ENCODE data around the gene SPI1. TPM values are rescaled to one million over a fixed set of nuclear protein-coding genes. Genes with fewer than 3 reads are reported as not detected.

The SPI1 gene
- total and polyA plus RNA-seq, 2 donors (not counting 3 experiments of a cell fraction or from before 2014, with no cell fraction given) = not detected

- ChIA-PET POLR2A (no interaction called here), CTCF (interaction anchor here (1.0 to 1.3 kb wide), 2 partner anchors 47 to 147 kb away, joined by 3 to 4 read pairs; no protein-coding TSS in a partner anchor)
- TF ChIP-seq, protein P1, sequence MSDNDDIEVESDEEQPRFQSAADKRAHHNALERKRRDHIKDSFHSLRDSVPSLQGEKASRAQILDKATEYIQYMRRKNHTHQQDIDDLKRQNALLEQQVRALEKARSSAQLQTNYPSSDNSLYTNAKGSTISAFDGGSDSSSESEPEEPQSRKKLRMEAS (IDR thresholded peaks at IDR 0.05; ENCODE audit: insufficient read depth, insufficient read length) = no peak
- TF ChIP-seq FOS (IDR thresholded peaks at IDR 0.05; ENCODE audit: borderline replicate concordance, insufficient read depth, low read length) = no peak
- TF ChIP-seq JUN (IDR thresholded peaks at IDR 0.05; ENCODE audit: borderline replicate concordance, insufficient read depth, insufficient read length, low read depth) = no peak
- TF ChIP-seq POLR2A (IDR thresholded peaks at IDR 0.05; ENCODE audit: low read depth, low read length) = no peak
- TF ChIP-seq POLR2AphosphoS5 (IDR thresholded peaks at IDR 0.05; ENCODE audit: insufficient read depth, low read depth, low read length) = no peak
- TF ChIP-seq, protein P2, sequence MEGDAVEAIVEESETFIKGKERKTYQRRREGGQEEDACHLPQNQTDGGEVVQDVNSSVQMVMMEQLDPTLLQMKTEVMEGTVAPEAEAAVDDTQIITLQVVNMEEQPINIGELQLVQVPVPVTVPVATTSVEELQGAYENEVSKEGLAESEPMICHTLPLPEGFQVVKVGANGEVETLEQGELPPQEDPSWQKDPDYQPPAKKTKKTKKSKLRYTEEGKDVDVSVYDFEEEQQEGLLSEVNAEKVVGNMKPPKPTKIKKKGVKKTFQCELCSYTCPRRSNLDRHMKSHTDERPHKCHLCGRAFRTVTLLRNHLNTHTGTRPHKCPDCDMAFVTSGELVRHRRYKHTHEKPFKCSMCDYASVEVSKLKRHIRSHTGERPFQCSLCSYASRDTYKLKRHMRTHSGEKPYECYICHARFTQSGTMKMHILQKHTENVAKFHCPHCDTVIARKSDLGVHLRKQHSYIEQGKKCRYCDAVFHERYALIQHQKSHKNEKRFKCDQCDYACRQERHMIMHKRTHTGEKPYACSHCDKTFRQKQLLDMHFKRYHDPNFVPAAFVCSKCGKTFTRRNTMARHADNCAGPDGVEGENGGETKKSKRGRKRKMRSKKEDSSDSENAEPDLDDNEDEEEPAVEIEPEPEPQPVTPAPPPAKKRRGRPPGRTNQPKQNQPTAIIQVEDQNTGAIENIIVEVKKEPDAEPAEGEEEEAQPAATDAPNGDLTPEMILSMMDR (IDR thresholded peaks at IDR 0.05; ENCODE audit: extremely low read depth in 1 of 2, insufficient read depth in 1 of 2, low read depth in 1 of 2, low read length in 2 of 2) = no peak
- TF ChIP-seq MYC (IDR thresholded peaks at IDR 0.05; ENCODE audit: low read depth, low read length) = no peak
- no peak for TF ChIP-seq GATA2 (IDR thresholded peaks at IDR 0.05; ENCODE audit: insufficient read depth, insufficient read length, low read depth, low read length)
- TF ChIP-seq EZH2 (IDR thresholded peaks at IDR 0.05; ENCODE audit: borderline replicate concordance, low read depth, low read length, severe bottlenecking) = no peak
- Histone ChIP-seq H3K27ac (ENCODE audit: insufficient read depth, low read depth, low read length) (no peak overlapping the region), H3K79me2 (ENCODE audit: control insufficient read depth, insufficient read depth, low read length) (no peaks in the 10 kb centered on the region), H3K4me2 (ENCODE audit: insufficient read depth, low read length) (no peak overlapping the region), H3K9me1 (replicated peaks; ENCODE audit: control insufficient read depth, extremely low read depth, insufficient read depth, low read length) (no peaks in the 10 kb centered on the region), H3K4me3 (replicated peaks in 1 of 3; ENCODE audit: insufficient read depth in 1 of 3, low read depth in 1 of 3, low read length in 3 of 3) (no peak overlapping the region), H2AFZ (ENCODE audit: low read depth, low read length) (no peak overlapping the region), H3K36me3 (ENCODE audit: control insufficient read depth in 2 of 2, extremely low read depth in 1 of 2, insufficient read depth in 2 of 2, low read length in 2 of 2) (peaks cover 0 to 23% of the 10 kb centered on the region in 2 experiments), H3K4me1 (ENCODE audit: control insufficient read depth, extremely low read depth, insufficient read depth, low read length) (peaks cover 16% of the 10 kb centered on the region), H3K27me3 (ENCODE audit: control insufficient read depth in 2 of 2, insufficient read depth in 2 of 2, low read length in 2 of 2) (no peaks in the 10 kb centered on the region), H3K9me3 (replicated peaks; ENCODE audit: control insufficient read depth, insufficient read depth, low read length) (no peaks in the 10 kb centered on the region), H4K20me1 (replicated peaks; ENCODE audit: control insufficient read depth, extremely low read depth, insufficient read depth, low read length) (no peaks in the 10 kb centered on the region), H3K9ac (replicated peaks; ENCODE audit: extremely low read depth, insufficient read depth, low read length) (no peak overlapping the region)
- BruUV-seq (replicated peaks) = no TSS peak
- intact Hi-C loops (cut with micrococcal nuclease) (no loop called here), dilution Hi-C loops (cut with MboI; ENCODE audit: extremely low pct_ligation_motif_present, low sequenced_read_pairs) (no loop called here)
- no peak for FAIRE-seq
- DNase-seq (ENCODE audit: low read depth, low spot score) = no peak
Measured at GRCh38 chr11:47327025-47327424, 51.3 kb downstream of the SPI1 start.
